Measurements from ENCODE around the gene RRM1. TPM values are rescaled to one million over a fixed set of nuclear protein-coding genes. Genes with fewer than 3 reads are reported as not detected.
"Not testable (repeated sequence)": the region's sequence is repeated elsewhere in the genome, so short reads cannot be mapped to it uniquely, and the experiment has no call there.

Gene RRM1
- 37.7 TPM for polyA plus RNA-seq (ENCODE audit: insufficient read length)

- peak; percentile 96 for DNase-seq
Observed at GRCh38 chr11:4094348-4095291, at the start of gene RRM1. Gene RRM1, plus strand, starts transcription at chr11:4094799. Its CDS starts 214 bp downstream, at chr11:4095013.

GRCh38 chr11:4044976-4045646, 49.5 kb upstream of the RRM1 start:
- DNase-seq, result no peak

GRCh38 chr11:4048340-4048739, 46.3 kb upstream of the RRM1 start:
- no peak for DNase-seq

- DNase-seq, result no peak
Observed at GRCh38 chr11:4049006-4049405, 45.6 kb upstream of the RRM1 start.

- DNase-seq, result no peak
Observed at GRCh38 chr11:4050138-4050537, 44.5 kb upstream of the RRM1 start.

GRCh38 chr11:4053200-4053599, 41.4 kb upstream of the RRM1 start:
- not testable (repeated sequence) for DNase-seq

GRCh38 chr11:4054643-4055042, 40.0 kb upstream of the RRM1 start:
- DNase-seq, result no peak

- no peak for DNase-seq
Observed at GRCh38 chr11:4059424-4059823, 35.2 kb upstream of the RRM1 start.

GRCh38 chr11:4060182-4060923, 34.2 kb upstream of the RRM1 start:
- no peak for DNase-seq

- DNase-seq, result no peak
Observed at GRCh38 chr11:4061700-4062099, 32.9 kb upstream of the RRM1 start.

- DNase-seq, result no peak
Observed at GRCh38 chr11:4063348-4063747, 31.3 kb upstream of the RRM1 start.

- no peak for DNase-seq
Observed at GRCh38 chr11:4064278-4064955, 30.2 kb upstream of the RRM1 start.

- DNase-seq, result no peak
Observed at GRCh38 chr11:4065086-4065485, 29.5 kb upstream of the RRM1 start.

GRCh38 chr11:4065601-4066377, 28.8 kb upstream of the RRM1 start:
- DNase-seq, result no peak

- DNase-seq, result no peak
Observed at GRCh38 chr11:4066910-4067309, 27.7 kb upstream of the RRM1 start.

GRCh38 chr11:4068962-4069361, 25.6 kb upstream of the RRM1 start:
- no peak for DNase-seq

GRCh38 chr11:4071325-4071724, 23.3 kb upstream of the RRM1 start:
- DNase-seq, result no peak

- no peak for DNase-seq
Observed at GRCh38 chr11:4071914-4072313, 22.7 kb upstream of the RRM1 start.

- peak; percentile 79 for DNase-seq
Observed at GRCh38 chr11:4072668-4073285, 21.8 kb upstream of the RRM1 start.

GRCh38 chr11:4074266-4074665, 20.3 kb upstream of the RRM1 start:
- no peak for DNase-seq

GRCh38 chr11:4076774-4077173, 17.8 kb upstream of the RRM1 start:
- DNase-seq, result no peak

Data from hindlimb muscle (tissue), 1 donor.